HepG2 (cell line): ENCODE results near the gene FAM20C. TPM values are rescaled to one million over a fixed set of nuclear protein-coding genes. Genes with fewer than 3 reads are reported as not detected.

Source experiments
- ARNT ChIP-seq: fragments of 450-650 bp; IDR thresholded peaks from 2 replicates; pipeline ENCODE4 v1.6.1; 2017
- BORCS8-MEF2B ChIP-seq: sonication (generic); formaldehyde crosslinking; IDR thresholded peaks from 2 replicates; pipeline ENCODE4 v1.8.0; 2022; ENCODE audit warnings: mild to moderate bottlenecking, missing genetic modification reagents
- CENPX ChIP-seq: sonication (generic); formaldehyde crosslinking; IDR thresholded peaks from 2 replicates; pipeline ENCODE4 v1.9.0; 2021; ENCODE audit warnings: mild to moderate bottlenecking, missing genetic modification reagents, moderate library complexity
- CHD2 ChIP-seq: IDR thresholded peaks from 2 replicates; pipeline ENCODE4 v1.6.1; 2011; ENCODE audit warnings: low read depth, low read length, improper control_type of control experiment
- GLI4 ChIP-seq: sonication (generic); formaldehyde crosslinking; IDR thresholded peaks from 2 replicates; pipeline ENCODE4 v1.5.1; 2020; ENCODE audit warnings: missing genetic modification reagents, mild to moderate bottlenecking, moderate library complexity, borderline replicate concordance
- ISX ChIP-seq: sonication (generic); formaldehyde crosslinking; conservative IDR thresholded peaks from 2 replicates; pipeline ENCODE4 v1.5.0; 2020; ENCODE audit warnings: missing genetic modification reagents
- KMT2B ChIP-seq: IDR thresholded peaks from 2 replicates; pipeline ENCODE4 v1.6.1; 2016; ENCODE audit warnings: missing genetic modification reagents, missing compliant biosample characterization
- MYC ChIP-seq: sonication (generic); formaldehyde crosslinking; IDR thresholded peaks from 2 replicates; pipeline ENCODE4 v1.9.0; 2021; ENCODE audit warnings: missing genetic modification reagents, borderline replicate concordance
- RXRA ChIP-seq: sonication (generic); formaldehyde crosslinking; IDR thresholded peaks from 2 replicates; pipeline ENCODE4 v1.5.1; 2020; ENCODE audit warnings: missing genetic modification reagents
- XBP1 ChIP-seq: sonication (generic); formaldehyde crosslinking; IDR thresholded peaks from 2 replicates; pipeline ENCODE4 v1.5.0; 2020; ENCODE audit warnings: missing genetic modification reagents
- ZNF660 ChIP-seq: sonication (generic); formaldehyde crosslinking; IDR thresholded peaks from 2 replicates; pipeline ENCODE4 v1.5.1; 2020; ENCODE audit warnings: mild to moderate bottlenecking, low read depth, missing genetic modification reagents, borderline replicate concordance
- polyA plus RNA-seq, 8 experiments: library from polyadenylated mRNA; depleted of rRNA in 3 of 8; stranded (reverse) in 7 of 8; unstranded in 1 of 8; fragments of >200 nt; fragmentation: Illumina TruSeq in 4 of 8; extraction: Trizol in 4 of 8; gene quantifications; 2 replicates each; pipeline versions ENCODE4 v1.2.1 to v1.2.3, GENCODE V29; 2011 to 2016; ENCODE audit warnings: low read depth in 4 of 8, missing spikeins in 1 of 8, mixed read lengths in 1 of 8; ENCODE audit not compliant: insufficient read depth in 1 of 8
- total RNA-seq, 5 experiments: library from RNA; depleted of rRNA; stranded (reverse); fragments of >200 nt; fragmentation: Illumina TruSeq; extraction: Trizol; gene quantifications; 2 replicates each; pipeline ENCODE4 v1.2.3, GENCODE V29; 2016; ENCODE audit warnings: low read depth in 1 of 5
- TF ChIP-seq, protein P1 (sequence below): sonication (generic); formaldehyde crosslinking; IDR thresholded peaks from 2 replicates; pipeline ENCODE4 v1.5.0; 2020; ENCODE audit warnings: mild to moderate bottlenecking, missing genetic modification reagents, moderate library complexity
- TF ChIP-seq, protein P2 (sequence below): sonication (generic); formaldehyde crosslinking; IDR thresholded peaks from 2 replicates; pipeline ENCODE4 v1.4.0; 2020; ENCODE audit warnings: missing genetic modification reagents, borderline replicate concordance
- TF ChIP-seq, protein P3 (sequence below): sonication (generic); formaldehyde crosslinking; IDR thresholded peaks from 2 replicates; pipeline ENCODE4 v1.4.0; 2020; ENCODE audit warnings: missing genetic modification reagents
- TF ChIP-seq, protein P4 (sequence below): sonication (generic); formaldehyde crosslinking; IDR thresholded peaks from 2 replicates; pipeline ENCODE4 v1.8.0; 2022; ENCODE audit warnings: mild to moderate bottlenecking, missing genetic modification reagents, borderline replicate concordance
- TF ChIP-seq, protein P5 (sequence below): sonication (generic); formaldehyde crosslinking; IDR thresholded peaks from 2 replicates; pipeline ENCODE4 v1.5.0; 2020; ENCODE audit warnings: missing genetic modification reagents, mild to moderate bottlenecking, borderline replicate concordance
- TF ChIP-seq, protein P6 (sequence below): sonication (generic); formaldehyde crosslinking; IDR thresholded peaks from 2 replicates; pipeline ENCODE4 v1.8.1; 2022; ENCODE audit warnings: mild to moderate bottlenecking, missing genetic modification reagents

The FAM20C gene
- total and polyA plus RNA-seq, 2 of the 13 experiments (the other 11 are each of a cell fraction or from before 2014, with no cell fraction given): 11.9 to 19.9 TPM

DNA sequence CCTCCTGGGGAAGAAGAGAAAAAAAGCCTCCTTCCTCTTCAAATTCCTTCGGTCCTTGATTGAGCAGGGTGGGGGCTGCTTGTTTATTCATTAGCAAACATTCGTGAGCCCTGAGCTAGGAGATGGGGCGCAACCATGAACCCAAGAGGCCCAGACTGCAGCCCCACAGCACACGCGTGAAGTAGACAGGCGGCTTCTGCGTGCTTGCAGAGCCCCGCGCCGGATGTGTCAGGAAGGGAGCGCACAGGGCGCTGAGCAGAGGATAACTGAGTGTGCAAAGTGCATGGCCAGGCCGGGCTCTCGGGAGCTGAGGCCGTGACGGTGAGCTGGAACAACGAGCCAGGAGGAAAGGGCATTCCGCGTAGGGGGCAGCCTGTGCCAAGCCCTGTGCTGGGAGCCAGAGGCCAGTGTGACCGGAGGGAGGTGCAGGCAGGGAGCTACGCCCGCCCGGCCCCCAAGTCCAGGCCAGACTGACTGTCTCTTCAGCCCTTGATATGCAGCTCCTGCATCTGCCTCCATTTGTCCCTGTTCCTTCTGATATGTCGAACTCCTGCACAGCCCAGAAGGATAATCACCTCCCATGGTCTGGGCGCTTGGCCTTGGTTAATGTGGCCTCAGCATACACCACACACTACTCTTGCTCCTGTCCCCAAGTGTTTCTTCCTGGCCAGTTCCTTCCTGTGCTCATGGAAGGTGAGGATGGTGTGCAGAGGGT is 102.2 kb downstream of the FAM20C start (continued):
- TF ChIP-seq BORCS8-MEF2B (CRISPR knock-in tag) (0 out of 2 replicates have a peak, but pooled peaks have one; percentile 13), ZNF660 (CRISPR knock-in tag) (no peak), RXRA (CRISPR knock-in tag) (0 out of 2 replicates have a peak, but pooled peaks have one; percentile 37), CHD2 (no peak), MYC (CRISPR knock-in tag) (peak; percentile 68; the same call in 1 of the 2 replicates), ISX (no peak), GLI4 (CRISPR knock-in tag) (no peak), CENPX (CRISPR knock-in tag) (no peak), KMT2B (CRISPR knock-in tag) (no peak), ARNT (no peak), XBP1 (CRISPR knock-in tag) (no peak)
- TF ChIP-seq, protein P1, sequence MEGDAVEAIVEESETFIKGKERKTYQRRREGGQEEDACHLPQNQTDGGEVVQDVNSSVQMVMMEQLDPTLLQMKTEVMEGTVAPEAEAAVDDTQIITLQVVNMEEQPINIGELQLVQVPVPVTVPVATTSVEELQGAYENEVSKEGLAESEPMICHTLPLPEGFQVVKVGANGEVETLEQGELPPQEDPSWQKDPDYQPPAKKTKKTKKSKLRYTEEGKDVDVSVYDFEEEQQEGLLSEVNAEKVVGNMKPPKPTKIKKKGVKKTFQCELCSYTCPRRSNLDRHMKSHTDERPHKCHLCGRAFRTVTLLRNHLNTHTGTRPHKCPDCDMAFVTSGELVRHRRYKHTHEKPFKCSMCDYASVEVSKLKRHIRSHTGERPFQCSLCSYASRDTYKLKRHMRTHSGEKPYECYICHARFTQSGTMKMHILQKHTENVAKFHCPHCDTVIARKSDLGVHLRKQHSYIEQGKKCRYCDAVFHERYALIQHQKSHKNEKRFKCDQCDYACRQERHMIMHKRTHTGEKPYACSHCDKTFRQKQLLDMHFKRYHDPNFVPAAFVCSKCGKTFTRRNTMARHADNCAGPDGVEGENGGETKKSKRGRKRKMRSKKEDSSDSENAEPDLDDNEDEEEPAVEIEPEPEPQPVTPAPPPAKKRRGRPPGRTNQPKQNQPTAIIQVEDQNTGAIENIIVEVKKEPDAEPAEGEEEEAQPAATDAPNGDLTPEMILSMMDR: peak; percentile 40
- TF ChIP-seq, protein P2, sequence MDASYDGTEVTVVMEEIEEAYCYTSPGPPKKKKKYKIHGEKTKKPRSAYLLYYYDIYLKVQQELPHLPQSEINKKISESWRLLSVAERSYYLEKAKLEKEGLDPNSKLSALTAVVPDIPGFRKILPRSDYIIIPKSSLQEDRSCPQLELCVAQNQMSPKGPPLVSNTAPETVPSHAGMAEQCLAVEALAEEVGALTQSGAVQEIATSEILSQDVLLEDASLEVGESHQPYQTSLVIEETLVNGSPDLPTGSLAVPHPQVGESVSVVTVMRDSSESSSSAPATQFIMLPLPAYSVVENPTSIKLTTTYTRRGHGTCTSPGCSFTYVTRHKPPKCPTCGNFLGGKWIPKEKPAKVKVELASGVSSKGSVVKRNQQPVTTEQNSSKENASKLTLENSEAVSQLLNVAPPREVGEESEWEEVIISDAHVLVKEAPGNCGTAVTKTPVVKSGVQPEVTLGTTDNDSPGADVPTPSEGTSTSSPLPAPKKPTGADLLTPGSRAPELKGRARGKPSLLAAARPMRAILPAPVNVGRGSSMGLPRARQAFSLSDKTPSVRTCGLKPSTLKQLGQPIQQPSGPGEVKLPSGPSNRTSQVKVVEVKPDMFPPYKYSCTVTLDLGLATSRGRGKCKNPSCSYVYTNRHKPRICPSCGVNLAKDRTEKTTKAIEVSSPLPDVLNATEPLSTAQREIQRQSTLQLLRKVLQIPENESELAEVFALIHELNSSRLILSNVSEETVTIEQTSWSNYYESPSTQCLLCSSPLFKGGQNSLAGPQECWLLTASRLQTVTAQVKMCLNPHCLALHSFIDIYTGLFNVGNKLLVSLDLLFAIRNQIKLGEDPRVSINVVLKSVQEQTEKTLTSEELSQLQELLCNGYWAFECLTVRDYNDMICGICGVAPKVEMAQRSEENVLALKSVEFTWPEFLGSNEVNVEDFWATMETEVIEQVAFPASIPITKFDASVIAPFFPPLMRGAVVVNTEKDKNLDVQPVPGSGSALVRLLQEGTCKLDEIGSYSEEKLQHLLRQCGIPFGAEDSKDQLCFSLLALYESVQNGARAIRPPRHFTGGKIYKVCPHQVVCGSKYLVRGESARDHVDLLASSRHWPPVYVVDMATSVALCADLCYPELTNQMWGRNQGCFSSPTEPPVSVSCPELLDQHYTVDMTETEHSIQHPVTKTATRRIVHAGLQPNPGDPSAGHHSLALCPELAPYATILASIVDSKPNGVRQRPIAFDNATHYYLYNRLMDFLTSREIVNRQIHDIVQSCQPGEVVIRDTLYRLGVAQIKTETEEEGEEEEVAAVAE (CRISPR knock-in tag): no peak
- TF ChIP-seq, protein P3, sequence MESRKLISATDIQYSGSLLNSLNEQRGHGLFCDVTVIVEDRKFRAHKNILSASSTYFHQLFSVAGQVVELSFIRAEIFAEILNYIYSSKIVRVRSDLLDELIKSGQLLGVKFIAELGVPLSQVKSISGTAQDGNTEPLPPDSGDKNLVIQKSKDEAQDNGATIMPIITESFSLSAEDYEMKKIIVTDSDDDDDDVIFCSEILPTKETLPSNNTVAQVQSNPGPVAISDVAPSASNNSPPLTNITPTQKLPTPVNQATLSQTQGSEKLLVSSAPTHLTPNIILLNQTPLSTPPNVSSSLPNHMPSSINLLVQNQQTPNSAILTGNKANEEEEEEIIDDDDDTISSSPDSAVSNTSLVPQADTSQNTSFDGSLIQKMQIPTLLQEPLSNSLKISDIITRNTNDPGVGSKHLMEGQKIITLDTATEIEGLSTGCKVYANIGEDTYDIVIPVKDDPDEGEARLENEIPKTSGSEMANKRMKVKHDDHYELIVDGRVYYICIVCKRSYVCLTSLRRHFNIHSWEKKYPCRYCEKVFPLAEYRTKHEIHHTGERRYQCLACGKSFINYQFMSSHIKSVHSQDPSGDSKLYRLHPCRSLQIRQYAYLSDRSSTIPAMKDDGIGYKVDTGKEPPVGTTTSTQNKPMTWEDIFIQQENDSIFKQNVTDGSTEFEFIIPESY (CRISPR knock-in tag): peak; percentile 7; the same call in 1 of the 2 replicates
- TF ChIP-seq, protein P4, sequence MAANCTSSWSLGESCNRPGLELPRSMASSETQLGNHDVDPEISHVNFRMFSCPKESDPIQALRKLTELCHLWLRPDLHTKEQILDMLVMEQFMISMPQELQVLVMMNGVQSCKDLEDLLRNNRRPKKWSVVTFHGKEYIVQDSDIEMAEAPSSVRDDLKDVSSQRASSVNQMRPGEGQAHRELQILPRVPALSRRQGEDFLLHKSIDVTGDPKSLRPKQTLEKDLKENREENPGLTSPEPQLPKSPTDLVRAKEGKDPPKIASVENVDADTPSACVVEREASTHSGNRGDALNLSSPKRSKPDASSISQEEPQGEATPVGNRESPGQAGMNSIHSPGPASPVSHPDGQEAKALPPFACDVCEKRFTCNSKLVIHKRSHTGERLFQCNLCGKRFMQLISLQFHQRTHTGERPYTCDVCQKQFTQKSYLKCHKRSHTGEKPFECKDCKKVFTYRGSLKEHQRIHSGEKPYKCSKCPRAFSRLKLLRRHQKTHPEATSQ: 0 out of 2 replicates have a peak, but pooled peaks have one; percentile 36
- TF ChIP-seq, protein P5, sequence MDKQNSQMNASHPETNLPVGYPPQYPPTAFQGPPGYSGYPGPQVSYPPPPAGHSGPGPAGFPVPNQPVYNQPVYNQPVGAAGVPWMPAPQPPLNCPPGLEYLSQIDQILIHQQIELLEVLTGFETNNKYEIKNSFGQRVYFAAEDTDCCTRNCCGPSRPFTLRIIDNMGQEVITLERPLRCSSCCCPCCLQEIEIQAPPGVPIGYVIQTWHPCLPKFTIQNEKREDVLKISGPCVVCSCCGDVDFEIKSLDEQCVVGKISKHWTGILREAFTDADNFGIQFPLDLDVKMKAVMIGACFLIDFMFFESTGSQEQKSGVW (CRISPR knock-in tag): no peak
- TF ChIP-seq, protein P6, sequence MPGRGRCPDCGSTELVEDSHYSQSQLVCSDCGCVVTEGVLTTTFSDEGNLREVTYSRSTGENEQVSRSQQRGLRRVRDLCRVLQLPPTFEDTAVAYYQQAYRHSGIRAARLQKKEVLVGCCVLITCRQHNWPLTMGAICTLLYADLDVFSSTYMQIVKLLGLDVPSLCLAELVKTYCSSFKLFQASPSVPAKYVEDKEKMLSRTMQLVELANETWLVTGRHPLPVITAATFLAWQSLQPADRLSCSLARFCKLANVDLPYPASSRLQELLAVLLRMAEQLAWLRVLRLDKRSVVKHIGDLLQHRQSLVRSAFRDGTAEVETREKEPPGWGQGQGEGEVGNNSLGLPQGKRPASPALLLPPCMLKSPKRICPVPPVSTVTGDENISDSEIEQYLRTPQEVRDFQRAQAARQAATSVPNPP: no peak
